ENCODE measurements around the gene SFMBT1. TPM values are rescaled to one million over a fixed set of nuclear protein-coding genes. Genes with fewer than 3 reads are reported as not detected.

Gene SFMBT1
- total and polyA plus RNA-seq, 2 of the 8 experiments (the other 6 are each of a cell fraction or from before 2014, with no cell fraction given), result 8.1 to 16.8 TPM

DNA sequence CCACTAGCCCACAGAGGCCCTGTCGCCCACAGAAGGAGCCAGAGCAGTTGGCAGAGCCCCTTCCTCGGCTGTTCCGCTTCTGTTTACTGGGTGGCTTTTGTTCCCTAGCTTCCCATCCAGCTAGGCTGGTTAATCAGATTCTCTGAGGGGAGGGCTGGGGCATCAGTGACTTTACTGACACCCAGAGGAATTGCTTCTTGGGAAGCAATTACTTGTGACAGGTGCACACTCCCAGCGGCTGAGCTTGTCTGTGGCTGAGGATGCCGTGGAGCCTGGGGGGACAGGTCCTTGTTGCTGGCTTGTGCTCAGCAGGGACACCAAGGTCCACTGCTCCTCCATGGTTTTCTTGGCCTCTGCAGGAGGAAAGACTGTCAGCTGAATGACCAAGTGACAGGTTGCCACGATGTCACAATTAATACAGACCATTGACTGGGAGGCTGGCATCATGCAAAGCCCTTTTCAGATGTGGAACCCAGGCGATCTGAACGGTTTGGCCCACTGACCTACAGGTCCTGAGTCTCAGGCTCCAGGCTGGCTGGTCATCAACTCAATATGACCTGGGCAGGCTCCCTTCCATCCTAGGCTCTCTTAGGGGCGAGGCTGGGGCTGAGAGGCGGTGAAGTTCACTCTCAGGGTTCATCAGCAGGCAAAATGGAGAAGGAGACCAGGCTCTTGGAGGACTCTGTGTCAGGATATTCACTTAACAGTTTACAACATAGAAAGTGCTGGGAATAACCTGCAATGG is 31.8 kb upstream of the SFMBT1 start:
- H3K9me3 ChIP-seq (ENCODE audit: insufficient read depth in 2 of 2, low read depth in 1 of 2, low read length in 1 of 2), result no peaks in the 10 kb centered on the region
- no peak for FAIRE-seq
- H2AFZ ChIP-seq (ENCODE audit: low read length), result no peak overlapping the region
- H4K20me1 ChIP-seq (replicated peaks in 1 of 2; ENCODE audit: control insufficient read depth in 1 of 2, insufficient read depth in 2 of 2, low read length in 2 of 2), result no peaks in the 10 kb centered on the region
- POLR2A ChIA-PET (ENCODE audit: partially characterized antibody), result no interaction called here
- peaks cover 4% of the 10 kb centered on the region; the same call in 1 of the 2 replicates for H3K23me2 ChIP-seq (ENCODE audit: low read depth, low read length)
- no peak overlapping the region for H2BK120ac ChIP-seq (replicated peaks; ENCODE audit: low read depth, low read length)
- no peak overlapping the region for H3K23ac ChIP-seq (ENCODE audit: insufficient read length)
- H2BK15ac ChIP-seq (ENCODE audit: low read length), result no peak overlapping the region
- H3K79me1 ChIP-seq (ENCODE audit: low read depth, low read length), result no peaks in the 10 kb centered on the region
- H3K36me3 ChIP-seq (ENCODE audit: control insufficient read depth in 2 of 4, insufficient read depth in 4 of 4, low read length in 3 of 4), result no peaks in the 10 kb centered on the region
- no peak overlapping the region for H3K14ac ChIP-seq (ENCODE audit: insufficient read length)
- no peak overlapping the region for H3K9ac ChIP-seq (replicated peaks in 1 of 4; ENCODE audit: extremely low read depth in 1 of 4, low read depth in 3 of 4, low read length in 3 of 4)
- CTCF ChIA-PET (ENCODE audit: partially characterized antibody), result interaction anchor here (0.9 to 1.3 kb wide), 3 partner anchors 42 to 198 kb away, joined by 3 to 4 read pairs (median 3); no protein-coding TSS in a partner anchor
- H3K4me2 ChIP-seq (ENCODE audit: insufficient read depth in 1 of 2, low read depth in 2 of 2, low read length in 2 of 2), result no peak overlapping the region
- H2BK20ac ChIP-seq (ENCODE audit: low read length), result no peak overlapping the region
- no peak overlapping the region for H2AK5ac ChIP-seq (ENCODE audit: low read depth, low read length)
- H3K4me3 ChIP-seq (ENCODE audit: extremely low read depth in 1 of 4, insufficient read depth in 2 of 4, low read depth in 3 of 4, low read length in 4 of 4), result no peak overlapping the region
- TF ChIP-seq, protein P1, sequence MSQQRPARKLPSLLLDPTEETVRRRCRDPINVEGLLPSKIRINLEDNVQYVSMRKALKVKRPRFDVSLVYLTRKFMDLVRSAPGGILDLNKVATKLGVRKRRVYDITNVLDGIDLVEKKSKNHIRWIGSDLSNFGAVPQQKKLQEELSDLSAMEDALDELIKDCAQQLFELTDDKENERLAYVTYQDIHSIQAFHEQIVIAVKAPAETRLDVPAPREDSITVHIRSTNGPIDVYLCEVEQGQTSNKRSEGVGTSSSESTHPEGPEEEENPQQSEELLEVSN (IDR thresholded peaks at IDR 0.05), result no peak
- TF ChIP-seq CREB1 (IDR thresholded peaks at IDR 0.05) (no peak), CTBP2 (IDR thresholded peaks at IDR 0.05; ENCODE audit: borderline replicate concordance, insufficient read depth, insufficient read length, low read length) (no peak), SP2 (IDR thresholded peaks at IDR 0.05; ENCODE audit: low read length) (no peak), POLR2A (IDR thresholded peaks at IDR 0.05; ENCODE audit: control extremely low read depth in 1 of 2, low read depth in 2 of 2, low read length in 2 of 2) (no peak), JUND (IDR thresholded peaks at IDR 0.05; ENCODE audit: low read length) (no peak), KDM5A (IDR thresholded peaks at IDR 0.05; ENCODE audit: low read length) (no peak)
- TF ChIP-seq, protein P2, sequence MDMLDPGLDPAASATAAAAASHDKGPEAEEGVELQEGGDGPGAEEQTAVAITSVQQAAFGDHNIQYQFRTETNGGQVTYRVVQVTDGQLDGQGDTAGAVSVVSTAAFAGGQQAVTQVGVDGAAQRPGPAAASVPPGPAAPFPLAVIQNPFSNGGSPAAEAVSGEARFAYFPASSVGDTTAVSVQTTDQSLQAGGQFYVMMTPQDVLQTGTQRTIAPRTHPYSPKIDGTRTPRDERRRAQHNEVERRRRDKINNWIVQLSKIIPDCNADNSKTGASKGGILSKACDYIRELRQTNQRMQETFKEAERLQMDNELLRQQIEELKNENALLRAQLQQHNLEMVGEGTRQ (IDR thresholded peaks at IDR 0.05; ENCODE audit: low read length), result no peak
- peak overlapping the region; percentile 25; the same call in 1 of the 2 replicates for H4K8ac ChIP-seq (ENCODE audit: extremely low read depth, insufficient read depth, low read length)
- peaks cover 0 to 10% (median 7%) of the 10 kb centered on the region in 4 experiments; a peak in 6 of 7 replicates for H3K4me1 ChIP-seq (replicated peaks in 1 of 4; ENCODE audit: control insufficient read depth in 3 of 4, insufficient read depth in 4 of 4, low read length in 3 of 4)
- H4K91ac ChIP-seq (replicated peaks; ENCODE audit: insufficient read length, low read length), result no peak overlapping the region
- DNase-seq (ENCODE audit: low read depth in 1 of 2, low spot score in 2 of 2), result no peak
- no peak overlapping the region for H4K5ac ChIP-seq (ENCODE audit: insufficient read length, low read depth, low read length)
- H3K27ac ChIP-seq (ENCODE audit: low read depth, low read length), result no peak overlapping the region
- no peak overlapping the region for H2BK5ac ChIP-seq (ENCODE audit: low read depth, low read length)
- 82% methylated on average over 10 of the region's 10 CpGs; no CpG with 5 or more reads in 1 of the 2 experiments for WGBS, 2 experiments (ENCODE audit: extremely low coverage in 1 of 2, insufficient coverage in 1 of 2, insufficient read length in 1 of 2, insufficient replicate concordance in 2 of 2, low coverage in 1 of 2, low lambda C conversion rate in 2 of 2, missing lambda C conversion rate in 1 of 2)
- H3K56ac ChIP-seq (replicated peaks; ENCODE audit: insufficient read length, low read depth, low read length), result no peak overlapping the region
- H2BK12ac ChIP-seq (ENCODE audit: low read depth, low read length), result no peak overlapping the region
- no peak overlapping the region for H3K4ac ChIP-seq (replicated peaks; ENCODE audit: insufficient read length, low read depth, low read length)
- no peaks in the 10 kb centered on the region for H3K79me2 ChIP-seq (ENCODE audit: control insufficient read depth in 1 of 2, insufficient read depth in 2 of 2, low read length in 2 of 2)
- no peaks in the 10 kb centered on the region for H3K27me3 ChIP-seq (replicated peaks in 1 of 4; ENCODE audit: control insufficient read depth in 3 of 4, extremely low read depth in 1 of 4, insufficient read depth in 3 of 4, low read length in 3 of 4)
- no peak overlapping the region for H3K18ac ChIP-seq (ENCODE audit: extremely low read depth, low read length)
